Activated CD4-positive, alpha-beta memory T cell treated with anti-CD3 and anti-CD28 coated beads, Interleukin-2, amount 10 ng/mL, durations not matched to agents 7 days and 5 days (primary cell): ENCODE data around the gene VCAM1. TPM values are rescaled to one million over a fixed set of nuclear protein-coding genes. Genes with fewer than 3 reads are reported as not detected.
"Not testable (repeated sequence)": the region's sequence is repeated elsewhere in the genome, so short reads cannot be mapped to it uniquely, and the experiment has no call there.

ENCODE experiments used
- CTCF ChIA-PET: fragments of 350-600 bp; sonication (Branson Sonifier 250); formaldehyde crosslinking; loops from one replicate; lab custom pipeline; 2021; ENCODE audit warnings: antibody characterized with exemption, inconsistent platforms; lab: Charles Lee
- POLR2A ChIA-PET: fragments of 350-600 bp; sonication (Branson Sonifier 250); formaldehyde crosslinking; loops from one replicate; lab custom pipeline; 2021; ENCODE audit warnings: antibody characterized with exemption; lab: Charles Lee
- DNase-seq: peaks from one replicate; pipeline ENCODE4 v3.0.0-alpha.2; 2020
- H3K27ac Mint-ChIP-seq: one replicate; pipeline ENCODE4 v1.8.0; 2021; ENCODE audit warnings: mild to moderate bottlenecking, mixed read lengths
- H3K27me3 Mint-ChIP-seq: one replicate; pipeline ENCODE4 v1.8.0; 2021; ENCODE audit warnings: mixed read lengths
- H3K36me3 Mint-ChIP-seq: one replicate; pipeline ENCODE4 v1.8.0; 2021; ENCODE audit warnings: low read depth, mixed read lengths
- H3K4me1 Mint-ChIP-seq: one replicate; pipeline ENCODE4 v1.8.0; 2021; ENCODE audit warnings: mixed read lengths
- H3K4me3 Mint-ChIP-seq: one replicate; pipeline ENCODE4 v1.8.0; 2021; ENCODE audit warnings: mild to moderate bottlenecking, mixed read lengths
- H3K9me3 Mint-ChIP-seq: one replicate; pipeline ENCODE4 v1.8.0; 2021; ENCODE audit warnings: mixed read lengths
- total RNA-seq, 2 experiments: library from RNA; stranded (reverse); gene quantifications; one replicate each; pipeline ENCODE4 v1.2.3, GENCODE V29; 2021

Gene VCAM1
- total RNA-seq, 2 experiments from 2014 or later = not detected

- Mint-ChIP-seq H3K36me3 (no peaks in the 10 kb centered on the region), H3K4me3 (no peak overlapping the region), H3K4me1 (peaks cover 10% of the 10 kb centered on the region), H3K27me3 (peaks cover 11% of the 10 kb centered on the region), H3K27ac (no peak overlapping the region), H3K9me3 (peaks cover 2% of the 10 kb centered on the region)
- ChIA-PET POLR2A (no interaction called here), CTCF (no interaction called here)
- no peak for DNase-seq
Measured at GRCh38 chr1:100710906-100711682, 8.4 kb upstream of the VCAM1 start.

GRCh38 chr1:100713027-100713426 is 6.5 kb upstream of the VCAM1 start:
- H3K4me3 Mint-ChIP-seq, H3K27ac Mint-ChIP-seq: not testable (repeated sequence)

GRCh38 chr1:100713626-100714025 is 5.9 kb upstream of the VCAM1 start:
- H3K27ac Mint-ChIP-seq = no peak overlapping the region
- H3K4me1 Mint-ChIP-seq = peaks cover 10% of the 10 kb centered on the region
- ChIA-PET CTCF (no interaction called here), POLR2A (interaction anchor here (0.9 kb wide), 1 partner anchor 82 kb away, joined by 3 read pairs; no protein-coding TSS in a partner anchor)
- H3K36me3 Mint-ChIP-seq = no peaks in the 10 kb centered on the region
- DNase-seq = no peak
- H3K4me3 Mint-ChIP-seq = no peak overlapping the region
- H3K9me3 Mint-ChIP-seq = peaks cover 2% of the 10 kb centered on the region
- peaks cover 11% of the 10 kb centered on the region for H3K27me3 Mint-ChIP-seq

More at GRCh38 chr1:100713027-100713426, 6.5 kb upstream of the VCAM1 start:
- CTCF ChIA-PET, H3K9me3 Mint-ChIP-seq, H3K4me1 Mint-ChIP-seq, H3K36me3 Mint-ChIP-seq: not testable (repeated sequence)
- peak; percentile 52 for DNase-seq
- POLR2A ChIA-PET = interaction anchor here (0.9 kb wide), 1 partner anchor 82 kb away, joined by 3 read pairs; no protein-coding TSS in a partner anchor
- H3K27me3 Mint-ChIP-seq = peaks cover 11% of the 10 kb centered on the region

- H3K27me3 Mint-ChIP-seq = peaks cover 13% of the 10 kb centered on the region
- no peaks in the 10 kb centered on the region for H3K36me3 Mint-ChIP-seq
- no peak for DNase-seq
- peaks cover 2% of the 10 kb centered on the region for H3K9me3 Mint-ChIP-seq
- peaks cover 10% of the 10 kb centered on the region for H3K4me1 Mint-ChIP-seq
- no peak overlapping the region for H3K4me3 Mint-ChIP-seq
- ChIA-PET POLR2A (no interaction called here), CTCF (no interaction called here)
- H3K27ac Mint-ChIP-seq = no peak overlapping the region
Measured at GRCh38 chr1:100714599-100714998, 4.9 kb upstream of the VCAM1 start.

GRCh38 chr1:100717218-100717617 is 2.3 kb upstream of the VCAM1 start:
- Mint-ChIP-seq H3K9me3 (peaks cover under 1% of the 10 kb centered on the region), H3K4me1 (peaks cover 8% of the 10 kb centered on the region), H3K27me3 (peaks cover 15% of the 10 kb centered on the region), H3K27ac (no peak overlapping the region), H3K4me3 (no peak overlapping the region), H3K36me3 (no peaks in the 10 kb centered on the region)
- ChIA-PET CTCF (no interaction called here), POLR2A (no interaction called here)
- DNase-seq = no peak

- no peak for DNase-seq
- POLR2A ChIA-PET = no interaction called here
- CTCF ChIA-PET = no interaction called here
- Mint-ChIP-seq H3K27me3 (peaks cover 14% of the 10 kb centered on the region), H3K4me1 (no peaks in the 10 kb centered on the region), H3K9me3 (no peaks in the 10 kb centered on the region), H3K36me3 (no peaks in the 10 kb centered on the region), H3K27ac (no peak overlapping the region), H3K4me3 (no peak overlapping the region)
Measured at GRCh38 chr1:100718581-100718980, 961 bp upstream of the VCAM1 start.

- peaks cover 14% of the 10 kb centered on the region for H3K27me3 Mint-ChIP-seq
- H3K4me1 Mint-ChIP-seq = no peaks in the 10 kb centered on the region
- H3K36me3 Mint-ChIP-seq = no peaks in the 10 kb centered on the region
- no peak overlapping the region for H3K4me3 Mint-ChIP-seq
- no peaks in the 10 kb centered on the region for H3K9me3 Mint-ChIP-seq
- no peak overlapping the region for H3K27ac Mint-ChIP-seq
- DNase-seq = no peak
- POLR2A ChIA-PET = no interaction called here
- CTCF ChIA-PET = no interaction called here
Measured at GRCh38 chr1:100720101-100720500, 559 bp downstream of the VCAM1 start.

GRCh38 chr1:100720751-100721150 is 1.2 kb downstream of the VCAM1 start:
- H3K4me3 Mint-ChIP-seq = no peak overlapping the region
- no peak for DNase-seq
- H3K27me3 Mint-ChIP-seq = peaks cover 16% of the 10 kb centered on the region
- ChIA-PET POLR2A (no interaction called here), CTCF (no interaction called here)
- H3K9me3 Mint-ChIP-seq = no peaks in the 10 kb centered on the region
- H3K27ac Mint-ChIP-seq = no peak overlapping the region
- no peaks in the 10 kb centered on the region for H3K36me3 Mint-ChIP-seq
- H3K4me1 Mint-ChIP-seq = no peaks in the 10 kb centered on the region

- Mint-ChIP-seq H3K27me3 (peaks cover 22% of the 10 kb centered on the region), H3K4me1 (no peaks in the 10 kb centered on the region), H3K9me3 (no peaks in the 10 kb centered on the region), H3K4me3 (no peak overlapping the region), H3K27ac (no peak overlapping the region), H3K36me3 (no peaks in the 10 kb centered on the region)
- ChIA-PET CTCF (no interaction called here), POLR2A (no interaction called here)
- no peak for DNase-seq
Measured at GRCh38 chr1:100721526-100722207, 2.1 kb downstream of the VCAM1 start.

GRCh38 chr1:100722221-100722620 is 2.7 kb downstream of the VCAM1 start:
- no peaks in the 10 kb centered on the region for H3K9me3 Mint-ChIP-seq
- H3K4me3 Mint-ChIP-seq = no peak overlapping the region
- no peak overlapping the region for H3K27ac Mint-ChIP-seq
- H3K27me3 Mint-ChIP-seq = peaks cover 22% of the 10 kb centered on the region
- no peaks in the 10 kb centered on the region for H3K36me3 Mint-ChIP-seq
- H3K4me1 Mint-ChIP-seq = no peaks in the 10 kb centered on the region
- POLR2A ChIA-PET = no interaction called here
- DNase-seq = no peak
- CTCF ChIA-PET = no interaction called here

- no peak overlapping the region for H3K4me3 Mint-ChIP-seq
- POLR2A ChIA-PET = no interaction called here
- CTCF ChIA-PET = no interaction called here
- no peak overlapping the region for H3K27ac Mint-ChIP-seq
- no peaks in the 10 kb centered on the region for H3K4me1 Mint-ChIP-seq
- H3K9me3 Mint-ChIP-seq = no peaks in the 10 kb centered on the region
- H3K27me3 Mint-ChIP-seq = peaks cover 22% of the 10 kb centered on the region
- H3K36me3 Mint-ChIP-seq = no peaks in the 10 kb centered on the region
- no peak for DNase-seq
Measured at GRCh38 chr1:100724281-100724680, 4.7 kb downstream of the VCAM1 start.

GRCh38 chr1:100730130-100730529 is 10.6 kb downstream of the VCAM1 start:
- Mint-ChIP-seq H3K27me3 (peaks cover 12% of the 10 kb centered on the region), H3K4me1 (no peaks in the 10 kb centered on the region), H3K27ac (no peak overlapping the region), H3K9me3 (no peaks in the 10 kb centered on the region), H3K4me3 (no peak overlapping the region), H3K36me3 (no peaks in the 10 kb centered on the region)
- ChIA-PET CTCF (no interaction called here), POLR2A (no interaction called here)
- no peak for DNase-seq

- Mint-ChIP-seq H3K36me3 (no peaks in the 10 kb centered on the region), H3K4me1 (no peaks in the 10 kb centered on the region), H3K27me3 (peaks cover 8% of the 10 kb centered on the region), H3K4me3 (no peak overlapping the region), H3K9me3 (no peaks in the 10 kb centered on the region), H3K27ac (no peak overlapping the region)
- POLR2A ChIA-PET = no interaction called here
- no peak for DNase-seq
- CTCF ChIA-PET = no interaction called here
Measured at GRCh38 chr1:100731309-100731708, 11.8 kb downstream of the VCAM1 start.
